ENCODE results near the gene EPS8.

EPS8 gene

GRCh38 chr12:15708396-15709076 lies 80.7 kb downstream of the EPS8 start:
- no peak overlapping the region for H3K4me3 Mint-ChIP-seq
- DNase-seq: no peak
- no peaks in the 10 kb centered on the region for H3K36me3 Mint-ChIP-seq (ENCODE audit: low read depth)
- H3K4me1 Mint-ChIP-seq (ENCODE audit: low read depth): peaks cover 3% of the 10 kb centered on the region
- H3K27me3 Mint-ChIP-seq: no peaks in the 10 kb centered on the region
- no peak overlapping the region for H3K27ac Mint-ChIP-seq
- no peaks in the 10 kb centered on the region for H3K9me3 Mint-ChIP-seq

GRCh38 chr12:15707516-15708199 lies 81.5 kb downstream of the EPS8 start:
- H3K36me3 Mint-ChIP-seq (ENCODE audit: low read depth): no peaks in the 10 kb centered on the region
- H3K9me3 Mint-ChIP-seq: no peaks in the 10 kb centered on the region
- no peak overlapping the region for H3K27ac Mint-ChIP-seq

GRCh38 chr12:15706010-15706676 lies 83.0 kb downstream of the EPS8 start:
- Mint-ChIP-seq H3K27me3 (no peaks in the 10 kb centered on the region), H3K4me3 (no peak overlapping the region), H3K4me1 (ENCODE audit: low read depth) (peaks cover 15% of the 10 kb centered on the region), H3K9me3 (no peaks in the 10 kb centered on the region), H3K27ac (no peak overlapping the region), H3K36me3 (ENCODE audit: low read depth) (no peaks in the 10 kb centered on the region)
- no peak for DNase-seq

More at GRCh38 chr12:15707516-15708199, 81.5 kb downstream of the EPS8 start:
- H3K4me1 Mint-ChIP-seq (ENCODE audit: low read depth): peaks cover 3% of the 10 kb centered on the region
- DNase-seq: no peak
- H3K4me3 Mint-ChIP-seq: no peak overlapping the region
- no peaks in the 10 kb centered on the region for H3K27me3 Mint-ChIP-seq

GRCh38 chr12:15705606-15706005 lies 83.6 kb downstream of the EPS8 start:
- Mint-ChIP-seq H3K27ac (no peak overlapping the region), H3K4me1 (ENCODE audit: low read depth) (peaks cover 21% of the 10 kb centered on the region), H3K36me3 (ENCODE audit: low read depth) (no peaks in the 10 kb centered on the region), H3K27me3 (no peaks in the 10 kb centered on the region), H3K4me3 (no peak overlapping the region), H3K9me3 (no peaks in the 10 kb centered on the region)
- DNase-seq: no peak

GRCh38 chr12:15702276-15702675 lies 86.9 kb downstream of the EPS8 start:
- no peaks in the 10 kb centered on the region for H3K36me3 Mint-ChIP-seq (ENCODE audit: low read depth)

GRCh38 chr12:15701631-15702156 lies 87.5 kb downstream of the EPS8 start:
- no peak overlapping the region for H3K4me3 Mint-ChIP-seq
- no peaks in the 10 kb centered on the region for H3K9me3 Mint-ChIP-seq
- DNase-seq: no peak
- no peaks in the 10 kb centered on the region for H3K36me3 Mint-ChIP-seq (ENCODE audit: low read depth)
- peak overlapping the region; percentile 88 for H3K27ac Mint-ChIP-seq
- peaks cover 36% of the 10 kb centered on the region for H3K4me1 Mint-ChIP-seq (ENCODE audit: low read depth)
- peaks cover 6% of the 10 kb centered on the region for H3K27me3 Mint-ChIP-seq

More at GRCh38 chr12:15702276-15702675, 86.9 kb downstream of the EPS8 start:
- peaks cover under 1% of the 10 kb centered on the region for H3K27me3 Mint-ChIP-seq
- peaks cover 35% of the 10 kb centered on the region for H3K4me1 Mint-ChIP-seq (ENCODE audit: low read depth)
- peak overlapping the region; percentile 88 for H3K27ac Mint-ChIP-seq
- H3K9me3 Mint-ChIP-seq: no peaks in the 10 kb centered on the region
- DNase-seq: no peak
- no peak overlapping the region for H3K4me3 Mint-ChIP-seq

- Mint-ChIP-seq H3K9me3 (no peaks in the 10 kb centered on the region), H3K4me1 (ENCODE audit: low read depth) (peaks cover 36% of the 10 kb centered on the region), H3K27ac (peak overlapping the region; percentile 88), H3K36me3 (ENCODE audit: low read depth) (no peaks in the 10 kb centered on the region), H3K4me3 (peak overlapping the region; percentile 30), H3K27me3 (peaks cover 7% of the 10 kb centered on the region)
- DNase-seq: no peak
Observed at GRCh38 chr12:15701206-15701605, 88.0 kb downstream of the EPS8 start.

- Mint-ChIP-seq H3K36me3 (ENCODE audit: low read depth) (no peaks in the 10 kb centered on the region), H3K4me3 (peak overlapping the region; percentile 44), H3K27ac (peak overlapping the region; percentile 88), H3K4me1 (ENCODE audit: low read depth) (peaks cover 36% of the 10 kb centered on the region), H3K9me3 (no peaks in the 10 kb centered on the region), H3K27me3 (peaks cover 7% of the 10 kb centered on the region)
- no peak for DNase-seq
Observed at GRCh38 chr12:15700595-15700994, 88.6 kb downstream of the EPS8 start.

GRCh38 chr12:15699886-15700285 lies 89.3 kb downstream of the EPS8 start:
- Mint-ChIP-seq H3K27me3 (peaks cover 7% of the 10 kb centered on the region), H3K27ac (peak overlapping the region; percentile 81), H3K36me3 (ENCODE audit: low read depth) (no peaks in the 10 kb centered on the region)

GRCh38 chr12:15698377-15698871 lies 90.8 kb downstream of the EPS8 start:
- DNase-seq: no peak
- peaks cover 10% of the 10 kb centered on the region for H3K27me3 Mint-ChIP-seq
- peaks cover 36% of the 10 kb centered on the region for H3K4me1 Mint-ChIP-seq (ENCODE audit: low read depth)
- H3K27ac Mint-ChIP-seq: no peak overlapping the region
- H3K9me3 Mint-ChIP-seq: no peaks in the 10 kb centered on the region
- no peak overlapping the region for H3K4me3 Mint-ChIP-seq
- no peaks in the 10 kb centered on the region for H3K36me3 Mint-ChIP-seq (ENCODE audit: low read depth)

More at GRCh38 chr12:15699886-15700285, 89.3 kb downstream of the EPS8 start:
- no peaks in the 10 kb centered on the region for H3K9me3 Mint-ChIP-seq
- DNase-seq: no peak
- H3K4me1 Mint-ChIP-seq (ENCODE audit: low read depth): peaks cover 36% of the 10 kb centered on the region
- H3K4me3 Mint-ChIP-seq: peak overlapping the region; percentile 23

GRCh38 chr12:15697201-15697600 lies 92.0 kb downstream of the EPS8 start:
- DNase-seq: no peak

GRCh38 chr12:15693228-15693911 lies 95.8 kb downstream of the EPS8 start:
- Mint-ChIP-seq H3K4me1 (ENCODE audit: low read depth) (peaks cover 2% of the 10 kb centered on the region), H3K27ac (no peak overlapping the region), H3K4me3 (no peak overlapping the region), H3K9me3 (no peaks in the 10 kb centered on the region), H3K36me3 (ENCODE audit: low read depth) (no peaks in the 10 kb centered on the region), H3K27me3 (peaks cover 10% of the 10 kb centered on the region)
- no peak for DNase-seq

More at GRCh38 chr12:15697201-15697600, 92.0 kb downstream of the EPS8 start:
- Mint-ChIP-seq H3K9me3 (no peaks in the 10 kb centered on the region), H3K36me3 (ENCODE audit: low read depth) (no peaks in the 10 kb centered on the region), H3K27me3 (peaks cover 10% of the 10 kb centered on the region), H3K27ac (no peak overlapping the region), H3K4me1 (ENCODE audit: low read depth) (peaks cover 35% of the 10 kb centered on the region), H3K4me3 (no peak overlapping the region)

- Mint-ChIP-seq H3K36me3 (ENCODE audit: low read depth) (no peaks in the 10 kb centered on the region), H3K4me3 (no peak overlapping the region), H3K27me3 (peaks cover 3% of the 10 kb centered on the region), H3K9me3 (no peaks in the 10 kb centered on the region), H3K4me1 (ENCODE audit: low read depth) (peaks cover 2% of the 10 kb centered on the region), H3K27ac (no peak overlapping the region)
- no peak for DNase-seq
Observed at GRCh38 chr12:15691388-15691787, 97.8 kb downstream of the EPS8 start.

- peaks cover 3% of the 10 kb centered on the region for H3K27me3 Mint-ChIP-seq
- H3K36me3 Mint-ChIP-seq (ENCODE audit: low read depth): no peaks in the 10 kb centered on the region
- H3K9me3 Mint-ChIP-seq: no peaks in the 10 kb centered on the region
- no peak overlapping the region for H3K27ac Mint-ChIP-seq
- no peak overlapping the region for H3K4me3 Mint-ChIP-seq
- DNase-seq: no peak
- peaks cover 2% of the 10 kb centered on the region for H3K4me1 Mint-ChIP-seq (ENCODE audit: low read depth)
Observed at GRCh38 chr12:15690320-15690719, 98.9 kb downstream of the EPS8 start.
